Prostate gland (tissue), 2 donors: ENCODE measurements around the gene NFKBIB. TPM values are rescaled to one million over a fixed set of nuclear protein-coding genes. Genes with fewer than 3 reads are reported as not detected.

Experiments
- DNase-seq: peaks from one replicate; pipeline ENCODE4 v3.0.0-alpha.2; 2019; ENCODE audit warnings: low spot score
- H3K27ac ChIP-seq, 2 donors: fragments of 200-600 bp; sonication (generic); 2 replicates each; pipeline ENCODE4 v1.5.1; 2017 to 2019
- H3K27me3 ChIP-seq: fragments of 200-600 bp; sonication (generic); replicated peaks from 2 replicates; pipeline ENCODE4 v1.5.1; 2019; ENCODE audit not compliant: insufficient read depth
- H3K36me3 ChIP-seq, 2 donors: fragments of 200-600 bp; sonication (generic); 1 replicate in 1 of 2; 2 replicates in 1 of 2; pipeline versions ENCODE4 v1.5.1 to v1.8.1; 2017 to 2019
- H3K4me1 ChIP-seq: fragments of 200-600 bp; sonication (generic); replicated peaks from 2 replicates; pipeline ENCODE4 v1.5.1; 2019
- H3K4me3 ChIP-seq, 2 donors: fragments of 200-600 bp; sonication (generic); 2 replicates each; pipeline ENCODE4 v1.5.1; 2017 to 2019
- H3K9me3 ChIP-seq: fragments of 200-600 bp; sonication (generic); 2 replicates; pipeline ENCODE4 v1.5.1; 2017
- CTCF ChIP-seq, 4 experiments: fragments of 200-600 bp in 2 of 4; fragments of 450-650 bp in 2 of 4; sonication (generic) in 2 of 4; IDR thresholded peaks; 1 replicate in 3 of 4; 2 replicates in 1 of 4; pipeline ENCODE4 v1.5.1; 2016 to 2019; ENCODE audit warnings: antibody characterized with exemption in 4 of 4, mild to moderate bottlenecking in 2 of 4, moderate library complexity in 2 of 4
- POLR2A ChIP-seq: fragments of 450-650 bp; IDR thresholded peaks from one replicate; pipeline ENCODE4 v1.6.1; 2016; ENCODE audit warnings: antibody characterized with exemption, mild to moderate bottlenecking
- POLR2AphosphoS5 ChIP-seq: sonication (generic); formaldehyde crosslinking; IDR thresholded peaks from one replicate; pipeline ENCODE4 v1.6.1; 2017; ENCODE audit warnings: antibody characterized with exemption
- WGBS: methylation state at CpG from one replicate; pipeline ENCODE4 v1.1.5; 2018; 5-methylcytosine and 5-hydroxymethylcytosine counted together
- intact Hi-C: fragments of 100-400 bp; cut with DNase I; formaldehyde crosslinking; loops from one replicate; pipeline ENCODE4 v1.14.2; 2022
- total RNA-seq, 2 donors: library from RNA; depleted of rRNA; stranded (reverse); fragments of >200 nt; gene quantifications; one replicate each; pipeline ENCODE4 v1.1.0, GENCODE V29; 2016

NFKBIB gene
- total RNA-seq, 2 donors from 2014 or later, result 29.8 to 50.6 TPM

- H3K27ac ChIP-seq, result no peak overlapping the region
- intact Hi-C loops, result no loop called here
- TF ChIP-seq CTCF (IDR thresholded peaks at IDR 0.05) (no peak), POLR2AphosphoS5 (no peak), POLR2A (no peak)
- 77% methylated on average over 14 of the region's 14 CpGs for WGBS
- no peaks in the 10 kb centered on the region for H3K4me1 ChIP-seq
- H3K27me3 ChIP-seq, result no peaks in the 10 kb centered on the region
- no peak for DNase-seq
- H3K4me3 ChIP-seq, result no peak overlapping the region
- no peaks in the 10 kb centered on the region for H3K9me3 ChIP-seq
- H3K36me3 ChIP-seq, result no peaks in the 10 kb centered on the region
Observed at GRCh38 chr19:38920602-38921419, 21.0 kb downstream of the NFKBIB start.

- H3K9me3 ChIP-seq, result no peaks in the 10 kb centered on the region
- no peak overlapping the region for H3K27ac ChIP-seq
- H3K27me3 ChIP-seq, result no peaks in the 10 kb centered on the region
- no peaks in the 10 kb centered on the region for H3K4me1 ChIP-seq
- no peak for DNase-seq
- no peak overlapping the region for H3K4me3 ChIP-seq
- no peaks in the 10 kb centered on the region for H3K36me3 ChIP-seq
- intact Hi-C loops, result no loop called here
- no peak for TF ChIP-seq POLR2AphosphoS5
- WGBS, result 87% methylated on average over 20 of the region's 20 CpGs
Observed at GRCh38 chr19:38921420-38922274, 21.9 kb downstream of the NFKBIB start.

- Histone ChIP-seq H3K27me3 (no peaks in the 10 kb centered on the region), H3K9me3 (no peaks in the 10 kb centered on the region), H3K4me1 (no peaks in the 10 kb centered on the region), H3K36me3 (no peaks in the 10 kb centered on the region), H3K4me3 (no peak overlapping the region), H3K27ac (no peak overlapping the region)
- no peak for TF ChIP-seq CTCF (IDR thresholded peaks at IDR 0.05)
- no peak for TF ChIP-seq POLR2AphosphoS5
- no peak for TF ChIP-seq POLR2A
- WGBS, result 90% methylated on average over 5 of the region's 5 CpGs
- no peak for DNase-seq
- intact Hi-C loops, result no loop called here
Observed at GRCh38 chr19:38922482-38922881, 22.7 kb downstream of the NFKBIB start.

- 99% methylated on average over 7 of the region's 7 CpGs for WGBS
- TF ChIP-seq POLR2AphosphoS5, result no peak
- TF ChIP-seq POLR2A, result no peak
- no peak for TF ChIP-seq CTCF (IDR thresholded peaks at IDR 0.05)
- Histone ChIP-seq H3K27me3 (no peaks in the 10 kb centered on the region), H3K36me3 (no peaks in the 10 kb centered on the region), H3K4me3 (no peak overlapping the region), H3K27ac (no peak overlapping the region), H3K9me3 (no peaks in the 10 kb centered on the region), H3K4me1 (no peaks in the 10 kb centered on the region)
- intact Hi-C loops, result no loop called here
- DNase-seq, result no peak
Observed at GRCh38 chr19:38924388-38924787, 24.6 kb downstream of the NFKBIB start.

GRCh38 chr19:38928391-38929001, 28.7 kb downstream of the NFKBIB start:
- WGBS, result 86% methylated on average over 4 of the region's 4 CpGs
- H3K27me3 ChIP-seq, result no peaks in the 10 kb centered on the region
- no peak overlapping the region for H3K27ac ChIP-seq
- H3K9me3 ChIP-seq, result no peaks in the 10 kb centered on the region
- H3K36me3 ChIP-seq, result no peaks in the 10 kb centered on the region
- no peak overlapping the region for H3K4me3 ChIP-seq
- no peak for DNase-seq
- intact Hi-C loops, result no loop called here
- H3K4me1 ChIP-seq, result peaks cover 5% of the 10 kb centered on the region
- TF ChIP-seq POLR2AphosphoS5, result no peak
- no peak for TF ChIP-seq CTCF (IDR thresholded peaks at IDR 0.05)
- TF ChIP-seq POLR2A, result no peak
